ENCODE measurements around the gene XRN2.

DNA sequence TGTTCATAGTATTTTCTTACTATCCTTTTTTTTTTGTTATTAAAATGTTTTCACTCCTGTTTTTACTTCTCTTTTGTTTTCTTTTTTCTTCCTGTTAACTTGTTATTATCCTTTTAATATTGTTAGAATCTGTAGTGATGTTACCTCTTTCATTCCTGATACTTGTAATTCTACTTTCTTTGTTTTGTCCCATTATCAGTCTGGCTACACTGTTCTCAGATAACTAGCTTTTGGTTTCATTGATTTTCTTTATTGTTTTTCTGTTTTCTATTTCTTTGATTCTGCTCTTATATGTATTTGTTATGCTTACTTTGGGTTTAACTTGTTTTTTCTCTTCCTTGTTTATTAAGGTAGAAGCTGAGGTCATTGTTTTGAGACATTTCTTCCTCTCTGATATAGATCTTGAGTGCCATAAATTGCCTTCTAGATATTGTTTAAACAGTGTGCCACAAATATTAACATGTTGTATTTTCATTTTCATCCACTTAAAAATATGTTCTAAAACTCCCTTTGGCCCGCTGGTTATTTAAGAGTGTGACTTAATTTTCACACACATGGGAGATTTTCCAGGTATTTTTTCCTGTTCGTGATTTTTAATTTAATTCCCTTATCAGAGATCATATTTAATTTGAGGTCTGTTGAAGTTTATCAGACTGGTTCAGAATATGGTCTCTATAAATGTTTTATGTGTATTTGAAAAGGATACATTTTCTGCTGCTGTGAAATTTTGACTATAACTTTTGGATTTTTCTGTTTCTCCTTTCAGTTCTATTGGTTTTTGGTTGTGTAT lies 6.7 kb downstream of the XRN2 start:
- TF ChIP-seq RAD21 (IDR thresholded peaks at IDR 0.05) (no peak), GABPA (IDR thresholded peaks at IDR 0.05 in 1 of 2, conservative IDR thresholded peaks at IDR 0.05 in 1 of 2) (no peak)

All from liver (tissue), 2 donors.